HG03520 (cell line): ENCODE data around the gene ANAPC4.

Experiments
- ATAC-seq: cut with Tn5 transposase; IDR thresholded peaks from one replicate; pipeline ENCODE4 v1.9.1; 2021; ENCODE audit warnings: mild to moderate bottlenecking, moderate library complexity; ENCODE audit not compliant: unreplicated experiment

The ANAPC4 gene

GRCh38 chr4:25377572-25378436 lies 741 bp downstream of the ANAPC4 start:
- ATAC-seq, result no peak

- no peak for ATAC-seq
Observed at GRCh38 chr4:25378437-25378743, 1.3 kb downstream of the ANAPC4 start.

GRCh38 chr4:25379591-25379990 lies 2.5 kb downstream of the ANAPC4 start:
- no peak for ATAC-seq

- ATAC-seq, result no peak
Observed at GRCh38 chr4:25383647-25384046, 6.6 kb downstream of the ANAPC4 start.

- no peak for ATAC-seq
Observed at GRCh38 chr4:25386926-25387325, 9.9 kb downstream of the ANAPC4 start.

GRCh38 chr4:25397305-25397704 lies 20.2 kb downstream of the ANAPC4 start:
- no peak for ATAC-seq

GRCh38 chr4:25399510-25399909 lies 22.4 kb downstream of the ANAPC4 start:
- ATAC-seq, result no peak

- no peak for ATAC-seq
Observed at GRCh38 chr4:25401066-25401465, 24.0 kb downstream of the ANAPC4 start.

GRCh38 chr4:25402521-25402920 lies 25.5 kb downstream of the ANAPC4 start:
- no peak for ATAC-seq

- ATAC-seq, result no peak
Observed at GRCh38 chr4:25403699-25404098, 26.6 kb downstream of the ANAPC4 start.

- no peak for ATAC-seq
Observed at GRCh38 chr4:25405453-25405852, 28.4 kb downstream of the ANAPC4 start.

GRCh38 chr4:25406081-25406692 lies 29.1 kb downstream of the ANAPC4 start:
- ATAC-seq, result no peak

GRCh38 chr4:25410820-25411529 lies 33.9 kb downstream of the ANAPC4 start:
- ATAC-seq, result no peak

GRCh38 chr4:25413261-25413660 lies 36.2 kb downstream of the ANAPC4 start:
- ATAC-seq, result no peak

- ATAC-seq, result no peak
Observed at GRCh38 chr4:25417014-25417413, 40.0 kb downstream of the ANAPC4 start.

GRCh38 chr4:25420931-25421330 lies 43.9 kb downstream of the ANAPC4 start:
- ATAC-seq, result no peak

GRCh38 chr4:25421816-25422525 lies 44.9 kb downstream of the ANAPC4 start:
- ATAC-seq, result no peak

- no peak for ATAC-seq
Observed at GRCh38 chr4:25423548-25423947, 46.5 kb downstream of the ANAPC4 start.

GRCh38 chr4:25424539-25425228 lies 47.6 kb downstream of the ANAPC4 start:
- ATAC-seq, result no peak

GRCh38 chr4:25425361-25425760 lies 48.3 kb downstream of the ANAPC4 start:
- ATAC-seq, result no peak

- ATAC-seq, result no peak
Observed at GRCh38 chr4:25427871-25428270, 50.8 kb downstream of the ANAPC4 start.
